ENCODE measurements around the gene ZNF608.

ZNF608 gene

DNA sequence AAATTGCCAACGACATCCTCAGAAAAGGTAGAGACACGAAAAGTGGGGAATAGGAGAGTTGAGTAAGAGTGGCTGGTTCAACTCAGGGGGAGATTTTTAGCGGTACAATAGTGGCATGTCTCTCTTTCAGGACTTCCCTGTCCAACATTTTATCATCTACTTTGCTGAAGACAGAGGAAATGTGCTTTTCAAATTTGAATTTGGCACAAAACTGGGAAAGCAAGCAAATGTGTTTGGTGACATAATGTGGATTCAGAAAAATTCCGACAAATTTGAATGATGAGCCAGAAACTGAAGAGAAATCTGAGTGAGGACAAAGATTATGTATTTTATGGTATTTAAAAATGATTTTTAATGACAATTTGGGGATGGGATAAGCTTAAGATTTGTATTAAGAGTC, 33.6 kb upstream of the ZNF608 start:
- no peak overlapping the region for H3K4me3 ChIP-seq (ENCODE audit: insufficient read depth, low read length, poor library complexity, severe bottlenecking)
- H3K9me2 ChIP-seq (replicated peaks; ENCODE audit: insufficient read depth, low read length), result no peaks in the 10 kb centered on the region
- no peaks in the 10 kb centered on the region for H3F3A ChIP-seq (ENCODE audit: insufficient read depth)
- no peak for TF ChIP-seq EZH2phosphoT487 (conservative IDR thresholded peaks at IDR 0.05; ENCODE audit: low read length)
- TF ChIP-seq, protein P1, sequence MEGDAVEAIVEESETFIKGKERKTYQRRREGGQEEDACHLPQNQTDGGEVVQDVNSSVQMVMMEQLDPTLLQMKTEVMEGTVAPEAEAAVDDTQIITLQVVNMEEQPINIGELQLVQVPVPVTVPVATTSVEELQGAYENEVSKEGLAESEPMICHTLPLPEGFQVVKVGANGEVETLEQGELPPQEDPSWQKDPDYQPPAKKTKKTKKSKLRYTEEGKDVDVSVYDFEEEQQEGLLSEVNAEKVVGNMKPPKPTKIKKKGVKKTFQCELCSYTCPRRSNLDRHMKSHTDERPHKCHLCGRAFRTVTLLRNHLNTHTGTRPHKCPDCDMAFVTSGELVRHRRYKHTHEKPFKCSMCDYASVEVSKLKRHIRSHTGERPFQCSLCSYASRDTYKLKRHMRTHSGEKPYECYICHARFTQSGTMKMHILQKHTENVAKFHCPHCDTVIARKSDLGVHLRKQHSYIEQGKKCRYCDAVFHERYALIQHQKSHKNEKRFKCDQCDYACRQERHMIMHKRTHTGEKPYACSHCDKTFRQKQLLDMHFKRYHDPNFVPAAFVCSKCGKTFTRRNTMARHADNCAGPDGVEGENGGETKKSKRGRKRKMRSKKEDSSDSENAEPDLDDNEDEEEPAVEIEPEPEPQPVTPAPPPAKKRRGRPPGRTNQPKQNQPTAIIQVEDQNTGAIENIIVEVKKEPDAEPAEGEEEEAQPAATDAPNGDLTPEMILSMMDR (IDR thresholded peaks at IDR 0.05; ENCODE audit: insufficient read depth, low read length, poor library complexity, severe bottlenecking), result no peak
- no peaks in the 10 kb centered on the region for H3K79me2 ChIP-seq (ENCODE audit: insufficient read depth, low read length)
- H3K27me3 ChIP-seq (ENCODE audit: low read length), result no peaks in the 10 kb centered on the region
- no peaks in the 10 kb centered on the region for H3K9me3 ChIP-seq (ENCODE audit: insufficient read depth, low read length)
- no peak overlapping the region for H2AFZ ChIP-seq (ENCODE audit: low read depth, low read length, severe bottlenecking)
- no peak overlapping the region for H3K4me2 ChIP-seq (ENCODE audit: low read depth, low read length, poor library complexity, severe bottlenecking)
- H3K27ac ChIP-seq (ENCODE audit: low read depth, low read length), result no peak overlapping the region
- no peaks in the 10 kb centered on the region for H4K20me1 ChIP-seq (ENCODE audit: low read depth, low read length)
- H3K9ac ChIP-seq (ENCODE audit: low read length), result no peak overlapping the region
- H3K36me3 ChIP-seq (ENCODE audit: low read length), result no peaks in the 10 kb centered on the region

DNA sequence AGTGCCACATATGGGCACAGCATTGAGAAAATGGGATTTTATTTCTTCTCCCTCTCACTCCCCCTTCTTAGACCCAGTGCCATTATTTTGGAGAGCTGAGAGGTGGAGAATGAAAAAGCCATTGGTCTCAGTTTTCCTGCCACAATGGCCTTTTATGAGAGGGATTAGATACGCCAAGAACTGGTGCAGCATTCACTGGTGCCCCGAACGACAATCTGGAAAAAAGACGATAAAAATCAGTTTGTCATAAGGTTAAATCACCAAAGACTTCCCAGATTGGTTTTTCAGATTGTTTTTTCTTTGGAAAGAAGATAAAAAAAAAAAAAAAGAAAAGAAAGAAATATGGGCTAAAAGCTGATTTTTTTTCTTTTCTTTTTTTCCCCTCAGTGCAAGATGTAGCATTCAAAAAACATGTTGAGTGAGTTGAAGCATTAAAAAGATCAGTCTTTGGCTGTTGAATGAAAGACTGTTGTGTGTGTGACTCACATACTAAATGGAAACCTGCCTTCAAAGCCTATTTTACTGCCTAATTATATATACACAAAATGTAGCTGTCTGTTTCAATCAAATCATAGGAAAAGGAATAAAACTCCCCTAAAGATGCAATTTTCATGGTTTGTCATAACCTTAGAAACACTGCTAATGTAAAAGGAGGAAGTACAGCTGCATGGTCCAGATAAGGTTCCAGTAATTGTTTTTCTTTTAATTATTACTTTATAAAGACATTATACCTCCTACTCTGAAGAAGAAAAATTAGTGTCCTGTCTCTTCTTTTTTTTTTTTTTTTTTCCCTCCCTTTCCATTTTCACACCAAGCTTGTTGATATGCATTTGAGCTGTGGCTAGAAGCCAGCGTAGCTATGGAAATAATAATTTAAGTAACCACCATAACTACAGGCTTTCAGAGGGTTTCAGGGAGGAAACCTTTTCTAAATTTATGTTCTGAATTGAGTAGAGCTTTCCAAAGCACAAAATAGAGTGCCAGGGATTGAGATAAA, 27.2 kb upstream of the ZNF608 start:
- H3K36me3 ChIP-seq (ENCODE audit: low read length), result no peaks in the 10 kb centered on the region
- H3K9me3 ChIP-seq (ENCODE audit: insufficient read depth, low read length), result no peaks in the 10 kb centered on the region
- H3K4me2 ChIP-seq (ENCODE audit: low read depth, low read length, poor library complexity, severe bottlenecking), result no peak overlapping the region
- H2AFZ ChIP-seq (ENCODE audit: low read depth, low read length, severe bottlenecking), result no peak overlapping the region
- H3K4me3 ChIP-seq (ENCODE audit: insufficient read depth, low read length, poor library complexity, severe bottlenecking), result no peak overlapping the region
- H3K27ac ChIP-seq (ENCODE audit: low read depth, low read length), result no peak overlapping the region
- no peaks in the 10 kb centered on the region for H3K27me3 ChIP-seq (ENCODE audit: low read length)
- TF ChIP-seq EZH2phosphoT487 (conservative IDR thresholded peaks at IDR 0.05; ENCODE audit: low read length), result no peak
- TF ChIP-seq, protein P1 (IDR thresholded peaks at IDR 0.05; ENCODE audit: insufficient read depth, low read length, poor library complexity, severe bottlenecking), result no peak
- no peaks in the 10 kb centered on the region for H4K20me1 ChIP-seq (ENCODE audit: low read depth, low read length)
- no peak overlapping the region for H3K9ac ChIP-seq (ENCODE audit: low read length)
- H3K9me2 ChIP-seq (replicated peaks; ENCODE audit: insufficient read depth, low read length), result no peaks in the 10 kb centered on the region
- H3F3A ChIP-seq (ENCODE audit: insufficient read depth), result no peaks in the 10 kb centered on the region
- no peaks in the 10 kb centered on the region for H3K79me2 ChIP-seq (ENCODE audit: insufficient read depth, low read length)

DNA sequence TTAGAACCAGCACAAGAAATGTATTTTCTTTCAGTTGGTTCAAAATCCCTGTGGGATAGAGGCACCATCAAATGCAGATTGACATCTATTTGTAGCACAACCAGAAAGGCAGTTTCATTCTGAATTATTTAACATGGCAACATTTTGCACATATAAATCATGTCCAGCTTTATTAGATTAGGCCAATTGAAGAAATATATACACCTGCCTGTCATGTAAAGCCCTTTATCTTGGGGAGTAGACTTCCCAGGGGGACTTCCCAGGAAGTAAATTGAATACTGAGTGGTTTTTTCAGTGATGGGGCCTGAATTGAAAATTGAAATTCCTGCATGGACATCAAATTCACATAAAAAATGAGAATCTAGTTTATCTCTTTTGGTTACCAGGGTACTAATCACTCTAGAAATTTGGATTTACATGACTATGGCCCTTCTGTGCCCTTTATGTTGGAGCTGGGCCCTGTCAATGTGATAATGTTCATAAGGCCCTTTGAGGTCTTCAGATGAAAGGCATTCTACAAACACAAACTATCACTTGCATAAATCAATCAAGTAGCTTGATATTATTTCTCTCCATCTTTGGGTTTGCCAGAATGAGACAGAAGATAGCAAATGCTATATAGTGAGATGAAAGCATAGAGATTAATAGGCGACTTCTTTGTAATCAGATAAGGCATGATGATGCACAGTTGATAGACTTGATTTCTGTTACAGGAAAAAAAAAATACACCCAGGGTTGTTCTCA, 26.2 kb upstream of the ZNF608 start:
- no peaks in the 10 kb centered on the region for H3K27me3 ChIP-seq (ENCODE audit: low read length)
- no peak overlapping the region for H3K4me2 ChIP-seq (ENCODE audit: low read depth, low read length, poor library complexity, severe bottlenecking)
- no peaks in the 10 kb centered on the region for H3K9me2 ChIP-seq (replicated peaks; ENCODE audit: insufficient read depth, low read length)
- H3K9ac ChIP-seq (ENCODE audit: low read length), result no peak overlapping the region
- H3K36me3 ChIP-seq (ENCODE audit: low read length), result no peaks in the 10 kb centered on the region
- no peak overlapping the region for H2AFZ ChIP-seq (ENCODE audit: low read depth, low read length, severe bottlenecking)
- H3K79me2 ChIP-seq (ENCODE audit: insufficient read depth, low read length), result no peaks in the 10 kb centered on the region
- H4K20me1 ChIP-seq (ENCODE audit: low read depth, low read length), result no peaks in the 10 kb centered on the region
- TF ChIP-seq, protein P1 (IDR thresholded peaks at IDR 0.05; ENCODE audit: insufficient read depth, low read length, poor library complexity, severe bottlenecking), result no peak
- TF ChIP-seq EZH2phosphoT487 (conservative IDR thresholded peaks at IDR 0.05; ENCODE audit: low read length), result no peak
- H3K27ac ChIP-seq (ENCODE audit: low read depth, low read length), result no peak overlapping the region
- no peaks in the 10 kb centered on the region for H3F3A ChIP-seq (ENCODE audit: insufficient read depth)
- H3K4me3 ChIP-seq (ENCODE audit: insufficient read depth, low read length, poor library complexity, severe bottlenecking), result no peak overlapping the region
- no peaks in the 10 kb centered on the region for H3K9me3 ChIP-seq (ENCODE audit: insufficient read depth, low read length)

Measured in SU-DHL-6 (cell line).